SW 1271 (cell line): ENCODE data around the gene ZNF804B.

Experiments used
- DNase-seq, 2 experiments: peaks; one replicate each; lab custom pipeline; 2025; lab: John Stamatoyannopoulos, UW

The ZNF804B gene

DNA sequence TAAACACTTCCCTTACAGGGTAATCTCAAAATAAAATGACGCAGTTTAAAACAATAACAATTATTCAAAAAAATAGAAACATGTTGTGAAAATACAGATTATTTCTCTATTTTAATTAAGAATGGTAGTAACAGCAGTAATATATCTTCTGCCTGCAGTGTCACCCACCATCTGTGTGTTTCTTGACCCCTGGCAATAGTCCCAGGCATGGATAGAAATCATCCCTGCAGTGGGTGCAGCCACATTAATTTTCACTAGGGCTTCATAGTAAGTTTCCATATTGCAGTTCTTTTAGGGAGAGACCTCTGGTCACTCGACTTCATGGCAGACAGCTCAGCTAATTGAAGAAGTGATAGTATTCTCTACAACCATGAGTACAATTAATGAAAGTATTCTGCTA is 506.1 kb downstream of the ZNF804B start:
- no peak for DNase-seq

DNA sequence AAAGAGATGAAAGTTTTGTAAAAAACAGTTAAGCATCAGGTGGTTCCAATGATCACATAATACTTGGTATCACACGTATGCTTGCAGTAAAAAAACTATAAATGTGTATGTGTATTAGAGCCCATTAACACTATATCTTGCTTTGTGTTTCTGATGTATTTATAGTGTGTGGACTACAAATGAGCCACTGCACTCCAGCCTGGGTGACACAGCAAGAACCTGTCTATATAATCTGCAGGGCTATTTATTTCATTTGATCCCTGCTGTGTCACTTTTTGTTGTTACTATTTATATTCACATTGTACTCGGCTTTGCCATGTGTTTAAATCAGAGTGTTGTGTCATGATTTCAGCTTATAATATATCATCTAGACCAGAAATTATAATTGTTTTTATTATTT is 523.8 kb downstream of the ZNF804B start:
- no peak for DNase-seq

DNA sequence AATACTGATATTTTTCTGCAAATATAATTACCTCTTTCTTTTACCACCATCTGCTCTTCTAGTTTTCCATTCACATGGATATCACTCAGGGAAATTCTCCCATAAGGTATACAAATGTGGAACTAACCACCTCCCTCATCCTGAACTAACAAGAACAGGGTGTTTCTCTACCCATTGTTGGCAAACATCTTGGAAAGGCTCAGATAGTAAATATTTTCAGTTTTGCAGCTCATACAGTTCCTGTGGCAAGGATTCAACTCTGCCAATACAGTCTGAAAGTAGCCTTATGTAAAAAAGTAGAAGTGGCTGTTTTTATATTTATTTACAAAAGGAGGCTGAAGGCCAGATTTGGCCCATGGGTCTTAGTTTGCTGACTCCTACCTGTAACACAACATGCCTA is 549.0 kb downstream of the ZNF804B start:
- DNase-seq = no peak

DNA sequence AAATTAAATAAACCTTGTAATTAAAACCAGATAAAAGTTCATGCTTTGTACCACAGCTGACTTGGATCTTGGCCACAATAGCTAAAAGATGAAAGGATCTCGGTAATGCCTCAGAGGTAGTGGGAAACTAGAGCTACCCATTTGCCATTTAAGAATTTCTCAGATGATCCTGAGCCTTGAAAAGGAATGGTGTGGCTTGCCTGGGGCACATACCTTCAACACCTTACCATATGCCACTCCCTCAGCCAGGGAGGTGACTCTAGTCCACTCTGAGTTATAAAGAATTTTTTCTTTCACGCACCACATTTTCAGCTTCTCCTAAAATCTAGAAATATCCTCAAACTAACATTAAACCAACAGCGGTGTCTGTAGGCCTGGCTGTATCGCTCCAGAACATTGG is 552.4 kb downstream of the ZNF804B start:
- no peak for DNase-seq

DNA sequence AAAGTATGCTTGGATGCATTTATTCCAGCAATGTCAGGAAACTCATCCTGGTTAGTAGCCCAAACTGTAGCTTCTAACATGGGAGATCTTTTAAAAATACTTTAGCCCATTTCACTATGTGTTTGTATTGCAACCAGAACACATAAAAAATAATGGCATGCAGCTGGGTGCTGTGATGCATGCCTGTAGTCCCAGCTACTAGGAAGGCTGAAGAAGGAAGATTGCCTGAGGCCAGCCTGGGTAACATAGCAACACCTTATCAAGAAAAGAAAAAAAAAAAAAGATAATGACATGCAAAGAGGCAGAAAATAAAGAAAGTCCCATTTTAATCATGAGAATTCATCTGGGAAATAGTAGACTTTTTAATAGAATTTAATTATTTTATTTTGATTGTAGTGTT is 553.1 kb downstream of the ZNF804B start:
- no peak for DNase-seq

DNA sequence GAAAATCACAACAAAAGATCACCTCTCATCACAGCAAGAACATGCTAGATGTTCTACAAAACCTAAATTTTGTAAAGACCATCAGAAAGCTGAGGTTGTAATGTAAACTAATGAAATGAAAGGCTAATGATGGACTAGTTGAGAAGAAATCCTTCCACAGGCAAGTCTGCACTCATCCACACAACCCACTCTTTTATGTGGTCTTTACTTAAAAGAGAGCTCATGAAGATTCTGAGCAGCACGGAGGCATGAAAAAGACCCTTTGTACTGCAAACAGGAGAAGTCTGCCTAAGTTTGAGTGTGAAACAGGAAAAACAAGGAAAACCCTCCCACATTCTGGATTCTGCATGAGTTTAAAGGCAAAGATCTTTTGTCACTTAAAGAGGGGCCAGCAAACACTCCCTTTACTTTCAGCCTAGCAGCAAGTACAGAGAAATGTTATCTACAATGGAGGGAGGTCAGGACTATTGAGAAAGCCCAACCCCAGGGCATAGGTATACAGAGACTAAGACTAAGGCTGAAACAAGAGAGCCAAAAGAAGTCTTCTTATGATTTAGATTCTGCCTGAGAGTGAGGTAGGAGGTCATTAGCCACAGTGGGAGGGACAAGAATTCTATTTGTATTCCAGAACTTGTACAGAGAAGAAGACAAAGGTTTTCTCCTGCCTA is 557.2 kb downstream of the ZNF804B start:
- no peak for DNase-seq

DNA sequence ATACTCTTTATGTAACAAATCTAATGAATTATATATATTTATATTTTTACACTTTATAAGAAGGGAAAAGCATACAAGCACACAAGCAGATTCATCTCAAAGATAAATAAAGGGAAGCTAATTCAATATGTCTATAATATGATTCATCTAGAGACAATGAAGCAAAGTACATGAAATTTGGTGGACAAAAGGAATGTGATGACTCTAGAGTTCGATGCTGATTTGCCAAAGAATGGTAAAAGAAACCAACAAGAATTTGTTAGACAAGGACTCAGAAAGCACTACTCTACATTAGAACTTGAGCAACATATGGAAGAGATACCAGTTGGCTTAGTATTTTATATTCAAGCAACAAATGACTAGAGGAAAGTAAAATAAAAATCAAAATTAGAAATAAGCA is 572.5 kb downstream of the ZNF804B start:
- DNase-seq = no peak

DNA sequence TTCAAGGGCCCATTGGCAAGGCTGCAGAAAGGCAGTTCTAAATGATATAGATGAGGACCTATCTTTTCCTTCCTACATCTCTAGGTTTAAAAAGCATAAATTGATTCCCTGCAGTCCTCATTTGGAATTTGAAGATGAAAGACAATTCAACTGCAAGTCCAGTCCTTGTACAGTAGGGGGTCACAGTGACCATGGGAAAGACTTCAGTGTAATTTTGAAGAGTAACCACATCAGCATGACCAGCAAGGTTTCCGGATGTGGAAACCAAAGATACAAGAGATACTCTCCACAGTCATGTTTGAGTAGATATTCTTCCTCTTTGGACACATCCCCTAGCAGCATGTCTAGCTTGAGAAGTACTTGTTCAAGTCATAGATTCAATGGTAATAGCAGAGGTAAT is 575.3 kb downstream of the ZNF804B start:
- DNase-seq = no peak

DNA sequence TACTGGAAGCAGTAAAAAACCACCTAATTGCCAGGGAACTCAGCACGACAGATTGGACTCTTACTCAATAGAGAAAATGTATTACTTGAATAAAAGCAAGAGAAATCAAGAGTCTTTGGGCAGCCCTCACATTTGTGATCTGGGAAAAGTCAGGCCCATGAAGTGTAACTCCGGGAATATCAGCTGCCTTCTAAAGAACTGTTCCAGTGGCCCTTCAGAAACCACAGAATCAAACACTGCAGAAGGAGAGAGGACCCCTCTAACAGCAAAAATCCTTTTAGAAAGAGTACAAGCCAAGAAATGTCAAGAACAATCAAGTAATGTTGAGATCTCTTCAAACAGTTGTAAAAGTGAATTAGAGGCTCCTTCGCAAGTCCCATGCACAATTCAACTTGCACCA is 576.0 kb downstream of the ZNF804B start:
- DNase-seq = no peak

DNA sequence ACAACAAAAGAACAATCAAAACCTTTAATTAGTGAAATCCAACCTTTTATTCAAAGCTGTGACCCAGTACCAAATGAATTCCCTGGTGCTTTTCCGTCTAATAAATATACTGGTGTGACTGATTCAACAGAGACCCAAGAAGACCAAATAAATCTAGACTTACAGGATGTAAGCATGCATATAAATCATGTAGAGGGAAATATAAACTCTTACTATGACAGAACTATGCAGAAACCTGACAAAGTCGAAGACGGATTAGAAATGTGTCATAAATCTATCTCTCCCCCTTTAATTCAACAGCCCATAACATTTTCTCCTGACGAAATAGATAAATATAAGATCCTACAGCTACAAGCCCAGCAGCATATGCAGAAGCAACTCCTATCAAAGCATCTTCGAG is 576.6 kb downstream of the ZNF804B start:
- no peak for DNase-seq

DNA sequence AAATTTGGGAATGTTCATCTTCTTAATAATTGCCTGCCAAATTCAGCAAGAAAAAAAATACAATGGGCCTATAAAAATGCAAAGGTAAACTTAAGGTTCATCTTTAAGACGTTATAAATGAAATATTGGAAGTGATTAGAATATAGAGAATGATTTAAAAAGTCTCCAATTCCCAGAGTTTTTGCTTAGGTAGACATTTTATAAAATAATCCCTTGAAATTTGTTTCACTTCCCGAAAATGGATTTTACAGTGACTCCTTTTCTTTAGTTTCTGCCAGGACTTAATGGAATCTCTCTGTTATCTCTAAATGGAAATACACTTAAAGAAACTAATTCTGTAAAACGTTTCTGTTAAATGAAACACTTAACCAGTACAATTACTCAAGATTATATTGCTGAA is 580.2 kb downstream of the ZNF804B start:
- DNase-seq = no peak

DNA sequence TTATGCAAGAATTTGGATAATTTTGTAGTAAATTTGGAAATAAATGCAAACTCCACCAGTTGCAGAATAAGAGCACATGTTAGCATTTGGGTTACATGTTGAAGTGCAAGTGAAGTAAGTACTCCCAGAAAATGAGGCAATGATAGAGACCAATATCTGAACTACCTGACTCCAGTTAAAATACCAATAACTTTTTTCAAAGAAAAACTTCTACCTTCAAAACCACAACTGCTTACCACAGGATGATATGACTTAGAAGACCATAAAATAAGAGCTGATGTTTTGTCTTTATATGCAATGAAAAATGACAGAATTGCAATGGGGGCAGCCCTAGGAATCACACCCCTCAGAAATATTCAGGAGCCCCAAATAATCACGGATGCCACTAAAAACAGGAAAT is 597.6 kb downstream of the ZNF804B start:
- no peak for DNase-seq

DNA sequence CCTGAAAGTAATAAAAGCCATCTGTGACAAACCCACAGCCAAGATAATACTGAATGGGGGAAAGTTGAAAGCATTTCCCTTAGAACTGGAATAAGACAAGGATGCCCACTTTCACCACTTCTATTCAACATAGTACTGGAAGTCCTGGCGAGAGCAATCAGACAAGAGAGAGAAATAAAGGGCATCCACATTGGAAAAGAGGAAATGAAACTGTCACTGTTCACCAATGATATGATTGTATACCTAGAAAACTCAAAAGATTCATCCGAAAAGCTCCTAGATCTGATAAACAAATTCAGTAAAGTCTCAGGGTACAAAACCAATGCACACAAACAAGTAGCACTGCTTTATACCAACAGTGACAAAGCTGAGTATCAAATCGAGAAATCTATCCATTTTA is 617.7 kb downstream of the ZNF804B start:
- DNase-seq = no peak

DNA sequence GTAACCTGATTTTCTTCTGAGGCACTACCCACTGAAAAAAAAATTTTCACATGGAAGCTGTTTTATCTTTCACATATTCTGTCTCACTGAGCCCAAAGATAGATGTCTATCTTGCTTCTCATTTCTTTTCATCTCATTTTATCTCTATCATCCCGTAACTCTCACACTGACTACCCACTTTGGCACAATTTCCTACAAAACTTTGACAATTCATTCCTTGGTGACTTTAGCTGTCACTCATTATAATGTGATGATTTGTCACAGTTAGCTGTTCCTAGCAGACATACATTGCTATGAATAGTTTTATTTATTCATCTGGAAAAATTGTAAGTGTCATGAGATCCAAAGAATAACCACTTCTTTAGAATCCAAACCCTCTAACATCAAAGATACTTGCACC is 625.9 kb downstream of the ZNF804B start:
- no peak for DNase-seq
